WI38 (cell line): Measurements from ENCODE around the gene SIRT4.

Source experiments
- H3K4me3 ChIP-seq: 2 replicates; pipeline ENCODE4 v1.5.1; 2011; ENCODE audit warnings: low read depth, mild to moderate bottlenecking, control low read depth, low read length
- TF ChIP-seq, protein P1 (sequence below): IDR thresholded peaks from 2 replicates; pipeline ENCODE4 v1.5.1; 2012; ENCODE audit warnings: low read depth, mild to moderate bottlenecking, control low read depth, low read length

SIRT4 gene

GRCh38 chr12:120284381-120284780, 17.7 kb upstream of the SIRT4 start:
- TF ChIP-seq, protein P1, sequence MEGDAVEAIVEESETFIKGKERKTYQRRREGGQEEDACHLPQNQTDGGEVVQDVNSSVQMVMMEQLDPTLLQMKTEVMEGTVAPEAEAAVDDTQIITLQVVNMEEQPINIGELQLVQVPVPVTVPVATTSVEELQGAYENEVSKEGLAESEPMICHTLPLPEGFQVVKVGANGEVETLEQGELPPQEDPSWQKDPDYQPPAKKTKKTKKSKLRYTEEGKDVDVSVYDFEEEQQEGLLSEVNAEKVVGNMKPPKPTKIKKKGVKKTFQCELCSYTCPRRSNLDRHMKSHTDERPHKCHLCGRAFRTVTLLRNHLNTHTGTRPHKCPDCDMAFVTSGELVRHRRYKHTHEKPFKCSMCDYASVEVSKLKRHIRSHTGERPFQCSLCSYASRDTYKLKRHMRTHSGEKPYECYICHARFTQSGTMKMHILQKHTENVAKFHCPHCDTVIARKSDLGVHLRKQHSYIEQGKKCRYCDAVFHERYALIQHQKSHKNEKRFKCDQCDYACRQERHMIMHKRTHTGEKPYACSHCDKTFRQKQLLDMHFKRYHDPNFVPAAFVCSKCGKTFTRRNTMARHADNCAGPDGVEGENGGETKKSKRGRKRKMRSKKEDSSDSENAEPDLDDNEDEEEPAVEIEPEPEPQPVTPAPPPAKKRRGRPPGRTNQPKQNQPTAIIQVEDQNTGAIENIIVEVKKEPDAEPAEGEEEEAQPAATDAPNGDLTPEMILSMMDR: no peak

GRCh38 chr12:120286768-120287490, 15.2 kb upstream of the SIRT4 start:
- TF ChIP-seq, protein P1: no peak
- H3K4me3 ChIP-seq: no peak overlapping the region

More at GRCh38 chr12:120284381-120284780, 17.7 kb upstream of the SIRT4 start:
- no peak overlapping the region for H3K4me3 ChIP-seq

DNA sequence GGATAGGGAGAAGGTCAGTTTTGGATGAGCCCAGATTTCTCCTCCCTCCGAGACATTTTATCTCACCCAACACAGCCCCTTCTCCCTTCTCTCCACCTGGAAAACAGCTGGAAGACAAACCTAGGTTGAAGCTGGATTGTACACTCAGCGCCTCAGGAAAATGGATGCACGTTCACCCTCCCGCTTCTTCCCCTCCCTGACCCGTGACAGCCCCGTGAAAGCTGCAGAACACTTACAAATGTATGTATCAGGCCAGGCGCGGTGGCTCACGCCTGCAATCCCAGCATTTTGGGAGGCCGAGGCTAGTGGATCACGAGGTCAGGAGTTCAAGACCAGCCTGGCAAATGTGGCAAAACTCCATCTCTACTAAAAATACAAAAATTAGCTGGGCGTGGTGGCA, 14.6 kb upstream of the SIRT4 start:
- no peak overlapping the region for H3K4me3 ChIP-seq
- TF ChIP-seq, protein P1: no peak

DNA sequence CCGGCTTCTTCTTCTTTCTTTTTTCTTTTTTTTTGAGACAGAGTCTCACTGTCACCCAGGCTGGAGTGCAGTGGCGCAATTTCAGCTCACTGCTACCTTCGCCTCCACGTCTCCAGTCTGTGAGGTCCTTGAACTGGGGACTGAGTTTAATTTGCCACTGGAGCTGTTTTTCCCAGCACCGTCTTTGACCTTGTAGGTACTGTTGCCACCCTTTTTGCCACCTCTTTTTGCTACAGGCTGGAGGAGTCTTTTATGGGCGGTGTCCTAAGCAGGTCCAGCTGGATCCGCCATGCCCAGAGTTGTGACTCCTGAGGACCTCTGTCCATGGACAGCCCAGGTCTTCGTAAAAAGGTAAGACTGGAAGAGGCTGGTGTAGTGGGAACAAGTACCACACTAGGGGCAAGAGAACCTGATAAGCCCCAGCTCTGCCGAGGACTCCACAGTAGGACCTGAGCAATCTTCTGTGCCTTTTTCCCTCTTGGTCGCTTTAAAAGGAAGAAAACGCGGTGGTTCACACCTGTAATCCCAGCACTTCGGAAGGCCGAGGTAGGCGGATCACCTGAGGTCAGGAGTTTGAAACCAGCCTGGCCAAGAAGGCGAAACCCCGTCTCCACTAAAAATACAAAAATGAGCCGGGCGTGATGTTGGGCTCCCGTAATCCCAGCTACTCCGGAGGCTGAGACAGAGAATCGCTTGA, 11.4 kb upstream of the SIRT4 start:
- peak overlapping the region; percentile 39 for H3K4me3 ChIP-seq
- TF ChIP-seq, protein P1: no peak

- peak overlapping the region; percentile 64 for H3K4me3 ChIP-seq
- TF ChIP-seq, protein P1: no peak
These were observed 9.8 kb upstream of the SIRT4 start for GRCh38 chr12:120292411-120292660.

GRCh38 chr12:120292661-120293531, 9.2 kb upstream of the SIRT4 start, which contains the start of gene RNU4-1:
Gene RNU4-1, minus strand, starts transcription at chr12:120293237.
- peak within 1 kb of the TSS; percentile 64 for H3K4me3 ChIP-seq
- TF ChIP-seq, protein P1: no peak
